Measurements from ENCODE around the gene MLXIPL.

- TF ChIP-seq CTCF (conservative IDR thresholded peaks at IDR 0.05 in 1 of 2, IDR thresholded peaks at IDR 0.05 in 1 of 2; ENCODE audit: extremely low read depth in 1 of 2, insufficient read depth in 1 of 2, low read depth in 1 of 2, low read length in 2 of 2) (no peak), EZH2 (IDR thresholded peaks at IDR 0.05; ENCODE audit: borderline replicate concordance, low read length) (no peak)
Observed at GRCh38 chr7:73597978-73598782, 26.1 kb downstream of the MLXIPL start.

Measured in mammary epithelial cell (primary cell).